Measurements from ENCODE around the gene KDM5C. TPM values are rescaled to one million over a fixed set of nuclear protein-coding genes. Genes with fewer than 3 reads are reported as not detected.

KDM5C gene
- total RNA-seq, 1 experiment from 2014 or later = 112 TPM

DNA sequence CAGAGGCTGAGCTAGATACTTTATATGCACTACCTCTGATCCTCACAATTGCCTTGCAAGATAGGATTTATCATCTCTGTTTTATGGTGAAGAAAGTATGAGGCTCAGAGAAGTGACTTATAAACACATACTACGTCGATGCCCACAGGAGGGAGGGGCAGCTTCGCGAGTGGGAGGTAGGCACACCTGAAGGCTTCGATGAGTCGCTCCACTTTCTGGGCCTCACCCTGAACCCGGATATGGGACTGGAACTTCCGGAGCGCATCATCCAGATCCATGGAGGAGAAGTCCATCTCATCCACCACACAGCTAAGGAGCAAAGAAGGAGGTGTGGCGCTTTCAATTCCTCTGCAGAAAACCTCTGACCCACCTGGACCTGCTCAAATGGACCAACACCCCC, 22.9 kb upstream of the KDM5C start:
- no peaks in the 10 kb centered on the region for H3K9me3 Mint-ChIP-seq
- no peaks in the 10 kb centered on the region for H3K27me3 Mint-ChIP-seq (ENCODE audit: low read depth)
- CTCF ChIA-PET = no interaction called here
- no peak for ATAC-seq
- H3K36me3 Mint-ChIP-seq = peaks cover 18% of the 10 kb centered on the region
- H3K4me3 Mint-ChIP-seq = no peak overlapping the region
- TF ChIP-seq JAZF1 (CRISPR knock-in tag; IDR thresholded peaks at IDR 0.05) = no peak
- TF ChIP-seq PRRX2 (CRISPR knock-in tag; IDR thresholded peaks at IDR 0.05) = no peak
- TF ChIP-seq ESRRA (CRISPR knock-in tag; IDR thresholded peaks at IDR 0.05; ENCODE audit: borderline replicate concordance) = no peak
- no peak for TF ChIP-seq CREB1 (CRISPR knock-in tag; IDR thresholded peaks at IDR 0.05)
- TF ChIP-seq FOXK1 (CRISPR knock-in tag; IDR thresholded peaks at IDR 0.05) = no peak
- TF ChIP-seq, protein P1, sequence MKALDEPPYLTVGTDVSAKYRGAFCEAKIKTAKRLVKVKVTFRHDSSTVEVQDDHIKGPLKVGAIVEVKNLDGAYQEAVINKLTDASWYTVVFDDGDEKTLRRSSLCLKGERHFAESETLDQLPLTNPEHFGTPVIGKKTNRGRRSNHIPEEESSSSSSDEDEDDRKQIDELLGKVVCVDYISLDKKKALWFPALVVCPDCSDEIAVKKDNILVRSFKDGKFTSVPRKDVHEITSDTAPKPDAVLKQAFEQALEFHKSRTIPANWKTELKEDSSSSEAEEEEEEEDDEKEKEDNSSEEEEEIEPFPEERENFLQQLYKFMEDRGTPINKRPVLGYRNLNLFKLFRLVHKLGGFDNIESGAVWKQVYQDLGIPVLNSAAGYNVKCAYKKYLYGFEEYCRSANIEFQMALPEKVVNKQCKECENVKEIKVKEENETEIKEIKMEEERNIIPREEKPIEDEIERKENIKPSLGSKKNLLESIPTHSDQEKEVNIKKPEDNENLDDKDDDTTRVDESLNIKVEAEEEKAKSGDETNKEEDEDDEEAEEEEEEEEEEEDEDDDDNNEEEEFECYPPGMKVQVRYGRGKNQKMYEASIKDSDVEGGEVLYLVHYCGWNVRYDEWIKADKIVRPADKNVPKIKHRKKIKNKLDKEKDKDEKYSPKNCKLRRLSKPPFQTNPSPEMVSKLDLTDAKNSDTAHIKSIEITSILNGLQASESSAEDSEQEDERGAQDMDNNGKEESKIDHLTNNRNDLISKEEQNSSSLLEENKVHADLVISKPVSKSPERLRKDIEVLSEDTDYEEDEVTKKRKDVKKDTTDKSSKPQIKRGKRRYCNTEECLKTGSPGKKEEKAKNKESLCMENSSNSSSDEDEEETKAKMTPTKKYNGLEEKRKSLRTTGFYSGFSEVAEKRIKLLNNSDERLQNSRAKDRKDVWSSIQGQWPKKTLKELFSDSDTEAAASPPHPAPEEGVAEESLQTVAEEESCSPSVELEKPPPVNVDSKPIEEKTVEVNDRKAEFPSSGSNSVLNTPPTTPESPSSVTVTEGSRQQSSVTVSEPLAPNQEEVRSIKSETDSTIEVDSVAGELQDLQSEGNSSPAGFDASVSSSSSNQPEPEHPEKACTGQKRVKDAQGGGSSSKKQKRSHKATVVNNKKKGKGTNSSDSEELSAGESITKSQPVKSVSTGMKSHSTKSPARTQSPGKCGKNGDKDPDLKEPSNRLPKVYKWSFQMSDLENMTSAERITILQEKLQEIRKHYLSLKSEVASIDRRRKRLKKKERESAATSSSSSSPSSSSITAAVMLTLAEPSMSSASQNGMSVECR (CRISPR knock-in tag; IDR thresholded peaks at IDR 0.05; ENCODE audit: borderline replicate concordance) = no peak
- TF ChIP-seq FOXJ3 (CRISPR knock-in tag; IDR thresholded peaks at IDR 0.05; ENCODE audit: borderline replicate concordance) = no peak
- TF ChIP-seq ZNF423 (CRISPR knock-in tag; IDR thresholded peaks at IDR 0.05) = no peak
- TF ChIP-seq ZSCAN18 (CRISPR knock-in tag; IDR thresholded peaks at IDR 0.05) = no peak
- TF ChIP-seq ERG (CRISPR knock-in tag; IDR thresholded peaks at IDR 0.05) = no peak
- TF ChIP-seq, protein P2, sequence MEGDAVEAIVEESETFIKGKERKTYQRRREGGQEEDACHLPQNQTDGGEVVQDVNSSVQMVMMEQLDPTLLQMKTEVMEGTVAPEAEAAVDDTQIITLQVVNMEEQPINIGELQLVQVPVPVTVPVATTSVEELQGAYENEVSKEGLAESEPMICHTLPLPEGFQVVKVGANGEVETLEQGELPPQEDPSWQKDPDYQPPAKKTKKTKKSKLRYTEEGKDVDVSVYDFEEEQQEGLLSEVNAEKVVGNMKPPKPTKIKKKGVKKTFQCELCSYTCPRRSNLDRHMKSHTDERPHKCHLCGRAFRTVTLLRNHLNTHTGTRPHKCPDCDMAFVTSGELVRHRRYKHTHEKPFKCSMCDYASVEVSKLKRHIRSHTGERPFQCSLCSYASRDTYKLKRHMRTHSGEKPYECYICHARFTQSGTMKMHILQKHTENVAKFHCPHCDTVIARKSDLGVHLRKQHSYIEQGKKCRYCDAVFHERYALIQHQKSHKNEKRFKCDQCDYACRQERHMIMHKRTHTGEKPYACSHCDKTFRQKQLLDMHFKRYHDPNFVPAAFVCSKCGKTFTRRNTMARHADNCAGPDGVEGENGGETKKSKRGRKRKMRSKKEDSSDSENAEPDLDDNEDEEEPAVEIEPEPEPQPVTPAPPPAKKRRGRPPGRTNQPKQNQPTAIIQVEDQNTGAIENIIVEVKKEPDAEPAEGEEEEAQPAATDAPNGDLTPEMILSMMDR (IDR thresholded peaks at IDR 0.05) = no peak
- TF ChIP-seq ZNF416 (CRISPR knock-in tag; IDR thresholded peaks at IDR 0.05) = no peak
- TF ChIP-seq, protein P3, sequence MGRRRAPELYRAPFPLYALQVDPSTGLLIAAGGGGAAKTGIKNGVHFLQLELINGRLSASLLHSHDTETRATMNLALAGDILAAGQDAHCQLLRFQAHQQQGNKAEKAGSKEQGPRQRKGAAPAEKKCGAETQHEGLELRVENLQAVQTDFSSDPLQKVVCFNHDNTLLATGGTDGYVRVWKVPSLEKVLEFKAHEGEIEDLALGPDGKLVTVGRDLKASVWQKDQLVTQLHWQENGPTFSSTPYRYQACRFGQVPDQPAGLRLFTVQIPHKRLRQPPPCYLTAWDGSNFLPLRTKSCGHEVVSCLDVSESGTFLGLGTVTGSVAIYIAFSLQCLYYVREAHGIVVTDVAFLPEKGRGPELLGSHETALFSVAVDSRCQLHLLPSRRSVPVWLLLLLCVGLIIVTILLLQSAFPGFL (CRISPR knock-in tag; IDR thresholded peaks at IDR 0.05; ENCODE audit: borderline replicate concordance) = no peak
- no peak for DNase-seq (ENCODE audit: low spot score)
- no peaks in the 10 kb centered on the region for H3K4me1 Mint-ChIP-seq
- H3K27ac Mint-ChIP-seq = no peak overlapping the region
- POLR2A ChIA-PET = no interaction called here

- ChIA-PET POLR2A (no interaction called here), CTCF (no interaction called here)
- peaks cover 18% of the 10 kb centered on the region for H3K36me3 Mint-ChIP-seq
- no peak overlapping the region for H3K4me3 Mint-ChIP-seq
- H3K9me3 Mint-ChIP-seq = no peaks in the 10 kb centered on the region
- no peak for ATAC-seq
- H3K4me1 Mint-ChIP-seq = no peaks in the 10 kb centered on the region
- no peaks in the 10 kb centered on the region for H3K27me3 Mint-ChIP-seq (ENCODE audit: low read depth)
- DNase-seq (ENCODE audit: low spot score) = no peak
- H3K27ac Mint-ChIP-seq = no peak overlapping the region
- TF ChIP-seq USF1 (CRISPR knock-in tag; IDR thresholded peaks at IDR 0.05) (no peak), NR3C1 (CRISPR knock-in tag; conservative IDR thresholded peaks at IDR 0.05; ENCODE audit: low read depth) (no peak), RORB (CRISPR knock-in tag; IDR thresholded peaks at IDR 0.05) (no peak)
- TF ChIP-seq, protein P4, sequence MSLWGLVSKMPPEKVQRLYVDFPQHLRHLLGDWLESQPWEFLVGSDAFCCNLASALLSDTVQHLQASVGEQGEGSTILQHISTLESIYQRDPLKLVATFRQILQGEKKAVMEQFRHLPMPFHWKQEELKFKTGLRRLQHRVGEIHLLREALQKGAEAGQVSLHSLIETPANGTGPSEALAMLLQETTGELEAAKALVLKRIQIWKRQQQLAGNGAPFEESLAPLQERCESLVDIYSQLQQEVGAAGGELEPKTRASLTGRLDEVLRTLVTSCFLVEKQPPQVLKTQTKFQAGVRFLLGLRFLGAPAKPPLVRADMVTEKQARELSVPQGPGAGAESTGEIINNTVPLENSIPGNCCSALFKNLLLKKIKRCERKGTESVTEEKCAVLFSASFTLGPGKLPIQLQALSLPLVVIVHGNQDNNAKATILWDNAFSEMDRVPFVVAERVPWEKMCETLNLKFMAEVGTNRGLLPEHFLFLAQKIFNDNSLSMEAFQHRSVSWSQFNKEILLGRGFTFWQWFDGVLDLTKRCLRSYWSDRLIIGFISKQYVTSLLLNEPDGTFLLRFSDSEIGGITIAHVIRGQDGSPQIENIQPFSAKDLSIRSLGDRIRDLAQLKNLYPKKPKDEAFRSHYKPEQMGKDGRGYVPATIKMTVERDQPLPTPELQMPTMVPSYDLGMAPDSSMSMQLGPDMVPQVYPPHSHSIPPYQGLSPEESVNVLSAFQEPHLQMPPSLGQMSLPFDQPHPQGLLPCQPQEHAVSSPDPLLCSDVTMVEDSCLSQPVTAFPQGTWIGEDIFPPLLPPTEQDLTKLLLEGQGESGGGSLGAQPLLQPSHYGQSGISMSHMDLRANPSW (CRISPR knock-in tag; conservative IDR thresholded peaks at IDR 0.05; ENCODE audit: low read depth) = no peak
- TF ChIP-seq, protein P2 (IDR thresholded peaks at IDR 0.05) = no peak
Measured at GRCh38 chrX:53246231-53246630, 21.2 kb upstream of the KDM5C start.

Measured in WTC11 (cell line).